HS-27A (cell line): ENCODE measurements around the gene PLAC8.
"Not testable (repeated sequence)": the region's sequence is repeated elsewhere in the genome, so short reads cannot be mapped to it uniquely, and the experiment has no call there.

Experiments used
- DNase-seq: peaks from one replicate; pipeline ENCODE4 v3.0.0-alpha.2; 2012; ENCODE audit warnings: low read depth, missing footprints

Gene PLAC8

DNA sequence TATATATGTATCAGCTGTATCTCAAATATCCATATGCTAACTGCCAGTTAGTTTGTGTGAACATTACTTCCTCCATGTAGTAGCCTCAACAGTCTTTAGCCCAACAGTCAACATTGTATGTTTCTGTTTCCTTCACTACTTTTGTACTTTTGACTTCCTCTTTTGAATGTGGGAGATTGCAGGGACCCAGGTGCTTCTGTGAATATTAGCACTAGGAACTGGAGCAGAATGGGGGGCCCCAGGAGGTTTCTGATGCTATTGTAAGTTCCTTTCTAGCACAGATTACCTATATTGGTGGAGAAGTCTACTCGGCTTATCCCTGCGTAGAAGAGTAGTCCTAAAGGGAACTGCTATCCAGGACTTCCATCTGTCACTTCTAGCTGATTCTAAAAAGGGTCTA, 2.3 kb downstream of the PLAC8 start:
- DNase-seq = no peak

DNA sequence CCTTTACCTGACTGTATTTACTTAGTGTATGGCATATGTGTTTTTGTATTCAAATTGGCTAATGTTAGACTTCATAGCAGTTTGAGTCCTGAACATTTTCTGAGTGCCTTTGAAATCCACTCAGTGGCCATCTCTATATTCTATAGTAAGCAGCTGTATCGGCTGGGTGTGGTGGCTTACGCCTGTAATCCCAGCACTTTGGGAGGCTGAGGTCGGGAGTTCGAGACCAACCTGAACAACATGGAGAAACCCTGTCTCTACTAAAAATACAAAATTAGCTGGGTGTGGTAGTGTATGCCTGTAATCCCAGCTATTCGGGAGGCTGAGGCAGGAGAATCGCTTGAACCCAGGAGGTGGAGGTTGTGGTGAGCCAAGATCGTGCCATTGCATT, 2.8 kb downstream of the PLAC8 start:
- not testable (repeated sequence) for DNase-seq

DNA sequence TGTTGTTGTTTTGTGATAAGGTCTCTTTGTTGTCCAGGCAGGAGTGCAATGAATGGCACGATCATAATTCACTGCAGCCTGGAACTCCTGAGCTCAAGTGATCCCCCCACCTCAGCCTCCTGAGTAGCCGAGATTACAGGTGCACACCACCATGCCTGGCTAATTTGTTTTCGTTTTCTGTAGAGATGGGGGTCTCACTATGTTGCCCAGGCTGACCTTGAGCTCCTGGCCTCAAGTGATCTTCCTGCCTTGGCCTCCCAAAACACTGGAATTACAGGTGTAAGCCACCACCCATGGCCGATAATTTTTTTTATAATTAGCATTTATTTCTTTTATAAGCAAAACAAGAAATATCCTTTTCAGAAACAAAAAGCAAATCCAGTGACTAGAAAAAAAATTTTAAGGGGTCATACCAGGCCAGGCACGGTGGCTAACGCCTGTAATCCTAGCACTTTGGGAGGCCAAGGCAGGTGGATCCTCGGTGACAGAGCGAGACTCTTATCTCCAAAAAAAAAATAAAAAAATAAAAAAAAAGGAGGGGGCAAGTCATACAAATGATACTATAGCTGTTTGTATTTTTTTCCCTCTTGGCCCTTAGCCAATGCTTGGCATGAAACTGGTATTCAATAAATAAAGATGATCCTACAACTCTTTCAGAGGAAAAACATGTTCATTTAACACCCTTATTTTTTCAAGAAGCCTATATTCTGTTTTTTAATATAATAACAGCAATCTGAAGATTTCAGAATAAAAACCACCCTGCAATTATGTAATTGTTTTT, 3.4 kb downstream of the PLAC8 start:
- DNase-seq = no peak

DNA sequence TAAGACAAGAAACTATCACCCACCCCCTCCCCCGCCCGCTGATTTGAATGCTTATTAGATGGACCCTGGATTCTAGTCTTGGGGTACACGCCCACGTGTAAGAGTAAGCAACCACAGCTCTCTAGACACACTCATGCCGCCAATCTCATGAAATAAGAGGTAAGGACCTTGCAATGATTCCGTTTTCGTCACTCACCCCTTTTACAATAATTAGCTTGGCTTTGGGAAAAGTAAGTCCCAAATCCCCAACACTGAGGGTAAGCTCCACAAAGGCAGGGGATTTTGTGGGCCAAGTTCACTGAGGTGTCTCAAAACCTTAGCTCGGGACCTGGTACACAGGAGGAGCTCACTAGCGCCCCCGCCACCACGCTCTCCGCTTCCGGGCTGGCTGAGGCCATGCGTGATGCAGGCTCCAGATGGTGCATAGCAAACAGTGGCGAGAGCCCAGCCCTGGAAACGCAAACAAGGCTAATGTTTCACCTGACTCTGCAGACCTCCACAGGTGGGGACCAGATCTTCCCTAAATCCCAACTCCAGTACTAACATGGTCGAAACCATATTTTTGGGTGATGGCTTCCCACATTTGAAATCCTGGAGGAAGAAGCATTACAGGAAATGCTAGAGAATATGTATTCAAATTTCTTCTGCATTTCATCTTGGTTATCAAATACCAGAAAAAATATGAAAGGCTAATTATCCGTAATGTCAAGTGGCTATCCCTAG, 4.1 kb downstream of the PLAC8 start:
- peak; percentile 73 for DNase-seq

DNA sequence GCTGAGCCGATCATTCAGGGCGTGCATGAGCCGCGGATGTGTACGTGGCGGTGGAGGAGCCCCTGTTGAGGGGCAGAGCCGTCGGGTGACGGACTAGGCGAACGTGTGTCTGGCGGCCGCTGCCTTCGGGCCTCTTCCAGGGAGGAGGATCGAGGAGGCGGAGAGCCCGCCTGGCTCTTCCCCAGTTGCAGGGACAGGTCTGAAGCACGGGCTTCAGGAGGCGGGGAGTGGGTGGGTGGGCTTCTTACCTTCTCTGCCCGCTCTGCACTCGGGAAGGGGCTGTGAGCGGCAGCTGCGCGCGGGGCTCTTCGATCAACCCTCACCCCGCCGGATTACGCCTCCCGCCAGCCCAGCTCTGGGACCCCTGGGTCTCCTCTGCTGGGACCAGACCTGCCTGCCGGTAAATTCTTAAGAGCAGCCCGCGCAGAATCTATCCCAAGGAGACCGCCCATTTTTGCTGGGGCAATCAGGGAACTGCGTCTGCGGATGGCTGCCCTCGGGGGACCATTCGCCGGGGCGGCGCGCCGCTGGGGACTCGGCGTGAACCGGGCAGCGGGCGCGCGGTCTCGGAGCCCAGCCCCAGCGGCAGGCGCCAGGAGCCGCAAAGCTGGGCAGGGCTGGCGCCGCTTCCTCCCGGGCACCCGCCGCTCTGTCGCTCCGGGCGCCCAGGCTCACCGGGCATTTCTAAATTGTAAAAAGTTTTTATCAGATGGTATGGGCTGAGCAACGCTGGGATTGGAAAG, 4.9 kb downstream of the PLAC8 start:
- no peak for DNase-seq

DNA sequence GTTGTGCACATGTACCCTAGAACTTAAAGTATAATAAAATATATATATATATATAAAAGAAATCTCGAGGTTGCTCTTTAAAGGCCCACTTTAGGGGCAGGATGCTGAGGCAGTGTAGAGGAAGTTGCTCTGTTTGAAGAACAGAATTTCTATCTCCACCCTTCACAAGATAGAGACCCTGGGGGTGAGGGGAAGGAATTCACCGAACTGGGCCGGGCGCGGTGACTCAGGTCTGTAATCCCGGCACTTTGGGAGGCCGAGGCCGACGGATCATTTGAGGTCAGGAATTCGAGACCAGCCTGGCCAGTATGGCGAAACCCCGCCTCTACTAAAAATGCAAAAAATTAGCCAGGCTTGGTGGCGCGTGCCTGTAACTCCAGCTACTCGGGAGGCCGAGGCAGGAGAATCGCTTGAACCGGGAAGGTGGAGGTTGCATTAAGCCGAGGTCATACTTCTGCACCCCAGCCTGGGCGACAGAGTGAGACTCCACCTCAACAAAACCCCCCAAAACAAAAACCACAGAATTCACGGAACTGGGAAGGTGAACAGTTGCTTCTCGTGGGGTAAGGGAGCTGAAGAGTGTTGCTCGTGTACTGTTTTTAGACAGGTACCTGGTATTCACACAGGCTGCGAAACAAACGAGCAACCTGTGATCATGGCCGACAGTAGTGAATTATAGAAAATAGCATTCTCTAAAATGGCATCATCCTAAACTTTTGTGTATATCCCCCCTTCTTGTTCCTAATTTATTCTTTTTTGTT, 6.2 kb downstream of the PLAC8 start:
- no peak for DNase-seq

DNA sequence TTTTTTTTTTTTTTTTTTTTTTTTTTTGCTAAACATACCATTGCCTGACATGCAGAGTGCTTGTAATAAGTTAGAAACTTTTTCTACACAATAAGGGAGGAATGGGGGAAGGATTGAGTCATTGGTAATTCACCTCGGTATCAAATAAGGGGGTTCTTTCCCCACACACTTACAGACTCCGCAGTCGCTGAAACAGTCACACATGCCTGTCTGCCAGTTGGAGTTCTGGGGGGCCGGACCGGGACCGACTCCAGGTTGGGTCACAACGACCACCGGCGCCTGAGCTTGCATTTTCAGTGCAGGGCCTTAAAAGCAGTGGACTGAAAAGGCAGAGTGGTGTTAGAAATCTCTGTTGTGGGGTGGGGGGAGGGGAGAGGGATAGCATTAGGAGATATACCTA, 6.9 kb downstream of the PLAC8 start:
- DNase-seq = no peak

DNA sequence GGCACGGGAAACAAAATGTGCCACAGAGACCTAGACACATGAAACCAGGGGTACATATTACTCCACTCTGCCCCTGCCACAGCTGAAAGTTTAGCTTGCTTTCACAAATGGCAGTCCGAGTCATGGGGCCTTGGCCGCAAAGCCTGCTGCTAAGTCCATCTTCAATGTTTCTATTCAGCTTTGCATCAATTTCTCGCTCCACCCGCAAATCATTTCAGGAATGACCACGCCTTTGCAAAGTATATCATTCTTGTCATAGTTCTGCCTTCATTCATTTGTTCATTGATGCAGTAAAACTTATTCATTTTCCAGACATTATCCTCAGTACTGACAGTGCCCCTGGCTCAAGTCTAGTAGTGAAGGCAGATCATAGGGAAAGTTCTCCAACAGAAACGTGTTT, 9.5 kb downstream of the PLAC8 start:
- DNase-seq = no peak

DNA sequence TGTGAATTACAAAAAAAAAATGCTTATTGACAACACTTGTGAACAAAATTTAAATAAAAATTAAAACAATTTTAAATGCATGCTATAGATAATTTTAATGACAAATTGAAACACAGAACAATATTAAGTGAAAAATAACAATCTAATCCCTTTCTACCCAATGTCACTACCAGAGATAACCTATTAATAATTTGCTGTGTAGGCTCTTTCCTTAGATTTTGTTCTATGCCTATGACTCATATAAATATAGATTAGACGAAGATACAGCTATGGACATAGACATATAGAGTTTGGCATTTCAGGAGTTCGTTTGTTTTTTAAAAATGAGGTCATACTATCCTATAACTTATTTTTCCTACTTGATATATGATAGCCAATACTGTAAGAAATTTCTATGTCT, 18.1 kb downstream of the PLAC8 start:
- DNase-seq = no peak

DNA sequence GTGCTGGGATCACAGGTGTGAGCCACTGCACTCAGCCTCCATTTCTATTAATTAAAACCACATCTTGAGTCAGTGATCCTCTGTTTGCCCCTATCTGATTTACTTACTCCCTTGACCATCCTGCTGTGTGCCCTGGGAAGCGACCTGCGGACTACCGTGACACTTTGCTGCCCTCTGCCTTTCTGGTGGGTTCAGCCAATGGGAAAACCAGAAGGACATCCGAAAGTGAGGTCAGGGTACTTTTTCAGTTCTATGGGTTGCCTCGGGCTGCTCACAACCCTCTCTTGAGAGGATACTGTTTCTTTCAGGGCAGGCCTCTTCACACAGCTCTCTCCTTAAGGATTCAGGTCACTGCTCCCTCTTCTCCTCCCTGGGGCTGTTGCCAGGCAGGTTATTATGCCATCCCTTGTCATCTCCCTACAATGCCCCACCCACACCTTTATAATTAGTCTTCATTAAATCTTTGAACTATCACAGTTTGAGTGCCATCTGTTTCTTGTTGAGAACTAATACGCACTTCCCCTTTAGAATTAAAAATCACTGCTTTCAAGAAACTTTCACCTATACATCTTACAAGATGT, 21.4 kb downstream of the PLAC8 start:
- DNase-seq = no peak

DNA sequence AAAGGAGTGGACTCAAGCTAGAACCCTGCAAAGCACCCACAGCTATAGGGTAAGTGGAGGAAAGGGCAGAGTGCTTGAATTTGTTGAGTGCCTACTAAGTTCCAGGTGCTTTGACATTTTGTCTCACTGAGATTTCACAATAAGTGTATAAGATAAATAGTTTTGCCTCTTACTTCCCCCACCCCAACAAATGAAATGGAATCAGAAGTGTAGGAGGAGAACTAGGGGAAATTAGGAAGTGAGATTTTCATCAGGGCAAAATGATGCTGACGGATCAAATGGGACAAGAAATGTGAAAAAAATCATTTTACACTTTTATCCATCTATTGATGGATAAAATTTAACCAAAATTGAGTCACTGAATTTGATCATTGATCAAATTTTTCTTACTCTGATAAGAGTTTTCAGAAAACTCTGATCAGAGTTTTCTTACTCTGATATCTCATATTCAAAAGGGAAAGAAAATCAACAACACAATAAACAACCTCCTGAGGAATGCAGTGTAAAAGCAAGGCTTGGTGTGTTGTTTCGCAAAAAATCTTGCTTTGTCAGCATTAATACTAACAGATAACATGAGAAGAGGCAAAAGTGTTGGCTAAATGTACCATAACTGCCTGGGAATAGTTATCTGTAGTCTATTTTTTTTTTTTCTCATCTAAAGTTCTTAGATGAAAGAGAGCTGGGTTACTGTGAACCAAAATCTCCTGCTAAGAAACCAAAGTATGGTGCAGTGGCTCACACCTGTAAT, 24.9 kb downstream of the PLAC8 start:
- DNase-seq = no peak

DNA sequence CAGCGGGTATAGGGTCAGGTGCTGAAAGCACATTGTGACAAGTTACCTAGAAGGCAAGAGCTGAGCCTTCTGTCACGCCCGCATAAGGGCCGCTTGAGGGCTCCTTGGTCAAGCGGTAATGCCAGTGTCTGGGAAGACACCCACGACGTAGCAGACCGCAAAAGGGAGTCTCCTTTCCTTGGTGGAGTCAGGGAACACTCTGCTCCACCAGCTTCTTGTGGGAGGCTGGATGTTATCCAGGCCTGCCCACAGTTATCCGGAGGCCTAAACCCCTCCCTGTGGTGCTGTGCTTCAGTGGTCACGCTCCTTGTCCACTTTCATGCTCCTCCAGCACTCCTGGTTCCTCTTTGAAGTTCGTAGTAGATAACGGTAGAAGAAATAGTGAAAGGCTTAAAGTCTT, 29.6 kb downstream of the PLAC8 start:
- not testable (repeated sequence) for DNase-seq

DNA sequence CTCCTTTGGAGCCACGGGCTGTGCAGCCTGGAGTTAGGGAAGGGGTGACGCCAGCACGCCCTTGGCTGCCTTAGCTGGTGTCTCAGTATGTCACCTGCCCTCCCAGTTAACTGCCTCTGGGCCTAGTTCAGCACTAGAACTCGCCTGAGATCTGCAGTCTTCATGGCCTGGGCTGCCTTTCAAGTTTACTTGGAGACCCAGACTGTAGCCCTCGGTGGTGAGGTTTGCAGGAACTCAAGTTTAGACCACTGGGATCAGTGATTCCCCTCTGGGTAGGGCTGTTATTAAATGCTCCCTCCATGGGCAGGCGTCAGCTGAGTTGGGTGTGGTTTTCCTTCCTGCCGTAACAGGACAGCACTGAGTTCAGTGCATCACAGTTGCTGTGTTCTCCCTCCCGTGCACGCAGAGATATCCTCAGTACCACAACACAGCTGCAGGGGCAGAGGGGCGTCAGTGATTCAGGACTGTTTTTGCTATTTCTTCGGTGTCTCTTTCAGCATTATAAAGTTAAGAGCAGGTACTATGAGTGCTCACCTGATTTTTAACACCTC, 30.5 kb downstream of the PLAC8 start:
- DNase-seq = no peak

DNA sequence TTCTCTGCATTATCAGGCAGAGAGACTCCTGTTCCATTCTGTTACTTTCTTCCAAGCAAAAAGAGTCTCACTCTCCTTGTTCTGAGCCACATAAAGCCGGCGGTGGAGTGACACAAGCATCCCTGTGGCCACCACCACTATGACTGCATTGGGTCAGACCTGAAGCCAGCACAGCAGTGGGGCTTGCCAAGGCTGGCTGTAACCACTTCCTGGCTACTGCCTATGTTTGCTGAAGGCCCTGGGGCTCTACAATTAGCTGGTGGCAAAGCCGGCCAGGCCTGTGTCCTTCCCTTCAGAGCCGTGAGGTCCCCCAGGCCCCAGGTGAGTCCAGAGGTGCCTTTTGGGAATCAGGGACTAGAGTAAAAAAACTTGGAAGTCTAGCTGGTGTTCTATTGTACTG, 31.8 kb downstream of the PLAC8 start:
- no peak for DNase-seq

DNA sequence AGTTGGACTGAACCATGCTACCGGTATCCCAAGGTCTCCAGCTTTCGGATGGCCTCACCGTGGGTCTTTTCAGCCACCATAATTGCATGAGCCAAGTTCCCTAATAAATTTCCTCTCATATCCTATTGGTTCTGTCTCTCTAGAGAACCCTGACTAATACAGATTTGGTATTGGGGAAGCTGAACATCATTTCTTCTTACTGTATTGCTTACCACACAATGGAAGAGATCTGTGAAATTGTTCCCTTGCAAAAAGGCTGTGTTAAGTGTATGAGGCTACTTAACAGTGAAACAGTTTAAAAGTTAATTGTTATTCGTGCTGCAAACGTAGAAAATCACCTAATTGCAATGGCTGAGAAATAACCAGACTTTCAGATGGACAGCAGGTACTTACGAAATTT, 34.0 kb downstream of the PLAC8 start:
- no peak for DNase-seq

DNA sequence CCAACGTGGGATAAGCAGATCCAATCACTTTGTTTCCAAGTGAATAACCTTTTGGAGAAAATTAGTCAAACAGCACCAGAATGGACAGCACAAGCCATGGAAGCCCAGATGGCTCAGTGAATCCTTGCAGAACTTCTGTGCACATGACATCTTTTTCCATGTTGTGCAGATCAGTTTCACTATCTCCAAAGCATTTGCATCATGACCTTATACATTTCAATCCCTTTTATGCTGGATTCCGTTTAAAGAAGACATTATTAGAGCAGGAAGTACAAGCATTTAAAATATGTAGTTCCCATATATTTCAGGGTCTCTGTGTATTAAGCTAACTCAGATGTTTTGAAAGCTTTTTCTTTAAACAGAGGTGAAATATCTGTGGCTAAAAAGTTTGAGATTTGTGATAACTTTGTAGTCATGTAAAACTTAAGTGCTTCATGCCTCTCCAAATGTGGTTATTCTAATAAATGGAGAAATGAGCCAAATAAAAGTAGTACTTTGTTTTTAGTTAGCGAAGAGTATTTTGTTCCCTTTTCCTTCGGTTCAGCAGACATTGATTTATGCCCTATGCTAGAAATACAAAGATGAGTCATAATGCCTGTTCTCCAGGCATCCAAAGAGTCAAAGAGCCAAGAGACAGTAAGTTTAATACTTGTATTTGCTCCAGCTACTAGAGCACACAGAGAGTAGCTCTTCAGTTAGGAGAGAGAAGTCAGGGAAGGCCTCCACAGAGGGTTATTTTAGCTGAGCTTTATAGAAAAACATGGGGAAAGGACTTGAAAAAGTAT, 39.0 kb downstream of the PLAC8 start:
- DNase-seq = no peak

DNA sequence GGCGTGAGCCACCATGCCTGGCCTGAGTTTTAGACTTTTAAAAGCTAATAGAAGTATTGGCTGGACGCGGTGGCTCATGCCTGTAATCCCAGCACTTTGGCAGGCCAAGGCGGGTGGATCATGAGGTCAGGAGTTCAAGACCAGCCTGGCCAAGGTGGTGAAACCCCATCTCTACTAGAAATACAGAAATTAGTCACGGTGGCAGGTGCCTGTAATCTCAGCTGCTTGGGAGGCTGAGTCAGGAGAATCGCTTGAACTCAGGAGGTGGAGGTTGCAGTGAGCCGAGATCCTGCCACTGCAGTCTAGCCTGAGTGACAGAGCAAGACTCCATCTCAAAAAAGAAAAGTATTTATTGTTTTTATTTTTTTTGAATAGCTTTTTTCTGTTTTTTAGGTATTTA, 39.7 kb downstream of the PLAC8 start:
- DNase-seq = not testable (repeated sequence)

DNA sequence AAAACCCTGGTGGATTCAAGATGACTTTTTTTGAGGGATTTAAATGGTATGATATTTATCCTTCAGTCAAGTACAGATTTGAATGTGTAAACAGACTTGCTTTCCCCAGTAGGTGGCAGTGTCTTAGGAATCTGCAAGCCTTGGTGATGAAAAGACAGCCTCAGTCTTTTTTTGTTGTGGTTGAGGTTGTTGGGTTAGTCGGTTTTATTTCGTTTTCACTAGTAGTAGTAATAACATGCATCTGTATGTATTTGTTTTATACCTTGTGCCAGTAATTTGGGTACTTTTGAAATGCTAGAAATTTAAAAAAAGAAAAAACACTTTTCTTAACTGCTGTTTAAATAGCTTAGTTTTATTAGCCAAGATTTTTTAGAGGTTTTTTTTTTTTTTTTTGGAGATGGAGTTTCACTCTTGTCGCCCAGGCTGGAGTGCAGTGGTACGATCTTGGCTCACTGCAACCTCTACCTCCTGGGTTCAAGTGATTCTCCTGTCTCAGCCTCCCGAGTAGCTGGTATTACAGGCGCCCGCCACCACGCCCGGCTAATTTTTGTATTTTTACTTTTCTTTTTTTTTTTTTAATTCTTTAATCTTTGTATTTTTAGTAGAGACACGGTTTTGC, 40.3 kb downstream of the PLAC8 start:
- peak; percentile 31 for DNase-seq

DNA sequence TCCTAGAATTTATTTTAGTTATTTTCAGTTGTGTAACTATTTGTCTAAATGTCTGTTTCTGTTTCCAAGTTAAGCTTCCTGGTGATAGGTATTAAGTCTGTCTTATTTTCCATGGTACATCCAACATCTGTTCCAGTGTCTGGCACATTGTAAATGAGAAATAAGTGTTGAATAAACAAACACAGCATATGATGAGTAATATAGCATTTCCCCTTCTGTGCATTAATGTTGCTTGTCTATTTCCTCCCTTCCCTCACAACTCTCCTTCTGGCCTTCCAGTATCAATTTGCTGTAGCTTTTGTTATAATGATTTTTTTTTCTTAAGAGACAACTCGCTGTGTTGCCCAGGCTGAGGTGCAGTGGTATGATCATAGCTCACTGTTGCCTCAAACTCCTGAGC, 43.4 kb downstream of the PLAC8 start:
- no peak for DNase-seq
